Measurements from ENCODE around the gene TRPC6. TPM values are rescaled to one million over a fixed set of nuclear protein-coding genes. Genes with fewer than 3 reads are reported as not detected.
"Not testable (repeated sequence)": the region's sequence is repeated elsewhere in the genome, so short reads cannot be mapped to it uniquely, and the experiment has no call there.

Gene TRPC6
- total RNA-seq, 1 donor from 2014 or later: 23.4 TPM

DNA sequence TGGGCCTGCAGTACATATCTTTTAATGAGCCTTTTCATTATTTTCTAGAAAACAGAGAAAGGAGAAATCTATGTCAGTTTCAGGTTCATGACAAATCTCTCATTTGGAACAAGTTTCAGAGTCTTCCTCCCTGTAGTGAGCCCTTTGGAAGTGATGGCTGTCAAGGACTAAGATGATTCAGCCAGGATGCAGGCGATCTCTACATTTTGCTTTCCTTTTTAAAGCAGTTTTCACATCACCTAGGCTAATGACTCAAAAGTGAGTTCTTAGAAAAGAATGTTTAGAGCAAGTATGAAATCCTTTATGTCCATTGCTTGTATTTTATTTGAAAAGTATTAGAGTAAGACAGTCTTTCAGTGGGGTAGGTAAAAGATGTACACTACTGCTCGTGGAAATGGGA is 130.1 kb downstream of the TRPC6 start:
- no peak for DNase-seq (ENCODE audit: low read depth in 2 of 2)

DNA sequence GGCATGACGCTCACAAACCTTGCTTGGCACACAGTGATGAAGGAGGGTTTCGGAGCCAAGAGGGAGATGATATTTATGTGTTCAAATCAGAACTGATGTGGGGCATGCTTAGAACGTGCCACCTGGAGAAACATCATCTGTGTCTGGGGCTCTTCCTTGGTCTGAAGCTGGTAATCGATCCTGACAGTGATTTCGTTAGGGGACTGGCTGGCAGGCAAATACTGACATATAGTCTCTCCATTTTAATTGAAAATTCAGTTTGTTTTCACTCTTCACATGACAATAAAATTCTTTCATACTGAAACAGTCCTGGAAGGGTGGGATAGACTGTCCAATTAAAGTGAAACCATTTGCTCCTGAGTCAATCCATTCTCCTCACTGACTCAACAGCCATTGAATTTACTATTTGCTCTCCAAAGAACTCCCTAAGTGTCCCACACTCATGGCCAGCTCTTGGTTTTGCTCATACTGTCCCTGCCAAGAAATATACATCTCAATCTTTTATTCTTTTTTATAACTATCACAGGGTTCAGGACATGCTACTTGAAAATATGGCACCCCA is 134.8 kb downstream of the TRPC6 start:
- no peak for DNase-seq (ENCODE audit: low read depth in 2 of 2)

DNA sequence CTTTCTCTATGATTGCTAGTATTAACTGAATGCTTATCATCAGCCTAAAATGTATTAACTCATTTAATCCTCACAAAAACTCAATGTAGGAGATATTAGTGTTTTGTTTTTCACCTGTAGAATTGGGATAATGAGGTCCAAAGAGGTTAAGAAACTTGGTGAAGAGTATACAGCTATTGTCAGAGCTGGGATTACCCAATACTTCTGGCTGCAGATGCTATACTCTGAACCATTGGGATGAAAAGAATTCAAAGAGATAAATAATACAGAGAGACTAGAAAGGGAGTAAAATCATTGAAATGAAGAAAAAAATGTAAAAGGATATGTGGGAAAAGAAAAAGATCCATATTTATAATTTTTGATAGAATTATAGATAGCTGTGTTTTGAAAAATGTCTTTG is 137.1 kb downstream of the TRPC6 start:
- DNase-seq (ENCODE audit: low read depth in 2 of 2): no peak

DNA sequence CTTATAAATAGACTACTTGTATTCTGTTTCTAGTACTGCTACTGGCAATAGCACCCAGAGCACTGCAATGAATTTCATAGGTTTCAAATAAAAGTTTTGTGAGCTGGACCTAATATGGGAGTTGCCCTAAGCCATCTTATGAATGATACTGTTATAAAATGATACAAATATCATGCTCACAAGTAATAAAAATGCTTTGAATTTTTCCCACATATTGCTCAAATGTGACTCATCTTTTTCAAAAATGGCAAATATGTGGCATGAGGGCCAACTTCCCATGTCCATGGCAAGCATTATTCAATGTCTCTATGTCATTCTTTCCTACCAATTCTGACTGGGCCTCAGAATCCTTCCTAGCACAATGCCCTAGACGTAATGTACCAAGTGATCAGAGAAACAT is 137.6 kb downstream of the TRPC6 start:
- peak in 1 of 2 donors; percentile 13 for DNase-seq (ENCODE audit: low read depth in 2 of 2)

DNA sequence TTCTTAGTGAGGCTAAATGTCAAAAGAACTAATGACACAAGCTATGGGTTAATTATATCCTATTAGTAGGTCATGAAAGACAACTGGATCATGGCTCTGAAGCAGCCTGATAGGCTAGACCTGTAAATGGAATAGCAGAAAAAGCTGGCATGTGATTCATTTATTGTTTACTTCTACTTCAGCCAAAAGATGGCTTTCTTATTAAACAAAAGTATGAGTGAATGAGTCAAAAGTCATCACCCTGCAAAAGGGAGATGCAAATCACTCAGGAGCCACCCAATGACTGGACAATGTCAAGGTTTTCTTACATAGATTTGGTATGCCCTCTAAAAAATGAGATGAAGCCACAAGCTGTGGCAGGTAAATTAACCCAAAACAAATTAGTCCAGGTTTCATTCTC is 138.0 kb downstream of the TRPC6 start:
- DNase-seq (ENCODE audit: low read depth in 2 of 2): no peak

DNA sequence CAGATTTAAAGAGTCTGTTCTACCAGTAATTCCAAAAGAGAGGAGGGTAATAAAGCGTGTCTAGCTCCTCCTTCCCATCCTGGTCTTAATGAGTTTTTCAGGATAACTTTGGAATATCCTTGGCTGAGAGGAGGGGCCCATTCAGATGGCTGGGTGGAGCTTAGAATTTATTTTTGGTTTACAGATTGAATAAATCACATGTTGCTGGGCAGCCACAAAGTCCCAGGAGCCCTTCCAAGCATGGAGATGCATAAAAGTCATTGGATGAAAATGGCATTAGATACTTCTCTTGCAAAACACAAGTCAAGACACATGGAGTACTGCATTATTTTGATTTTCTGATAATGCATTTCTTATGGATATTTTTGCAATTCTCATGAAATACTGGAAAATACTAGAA is 139.0 kb downstream of the TRPC6 start:
- DNase-seq (ENCODE audit: low read depth in 2 of 2): no peak

DNA sequence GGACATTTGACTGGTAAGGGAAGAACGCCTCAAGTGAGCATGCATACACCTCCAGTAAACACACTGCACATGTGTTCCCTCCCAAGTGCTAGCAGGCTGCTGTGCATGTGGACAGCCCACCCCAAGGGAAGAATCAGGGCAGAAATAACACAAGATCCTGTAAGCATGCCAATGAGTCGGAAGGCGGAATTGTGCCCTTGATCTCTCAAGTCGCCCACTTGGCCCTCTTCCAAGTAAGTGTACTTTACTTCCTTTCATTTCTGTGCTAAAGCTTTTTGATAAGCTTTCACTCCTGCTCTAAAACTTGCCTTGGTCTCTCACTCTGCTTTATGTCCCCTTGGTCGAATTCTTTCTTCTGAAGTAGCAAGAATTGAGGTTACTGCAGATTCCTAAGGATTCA is 139.6 kb downstream of the TRPC6 start:
- no peak for DNase-seq (ENCODE audit: low read depth in 2 of 2)

DNA sequence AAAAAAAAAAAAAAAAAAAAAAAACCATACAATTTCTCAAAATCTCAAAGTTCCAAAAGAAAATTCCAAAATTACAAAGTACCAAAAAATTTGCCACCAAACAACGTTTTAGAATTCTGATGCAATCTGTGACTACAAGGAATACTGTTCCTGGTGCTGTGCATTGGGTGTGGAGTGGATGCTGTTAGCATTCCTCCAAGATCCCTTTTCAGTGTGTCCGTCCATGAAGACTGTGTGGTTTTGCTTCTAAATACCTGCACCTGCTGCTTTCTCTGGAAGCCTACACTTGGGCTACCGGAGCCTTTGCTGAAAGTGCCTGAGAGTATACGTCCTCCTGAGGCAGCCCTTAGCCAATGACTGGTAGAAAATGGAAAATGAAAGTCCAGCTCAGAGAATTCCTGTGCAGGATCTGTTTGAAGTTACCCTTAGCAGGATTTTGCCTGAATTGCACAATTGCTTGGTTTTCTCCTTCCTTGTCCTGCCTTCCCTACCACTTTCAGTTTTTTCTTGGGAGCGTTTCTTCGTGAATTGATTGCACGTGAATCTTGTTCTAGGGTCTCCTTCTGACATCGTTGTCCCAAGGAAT is 140.8 kb downstream of the TRPC6 start:
- DNase-seq (ENCODE audit: low read depth in 2 of 2): no peak

DNA sequence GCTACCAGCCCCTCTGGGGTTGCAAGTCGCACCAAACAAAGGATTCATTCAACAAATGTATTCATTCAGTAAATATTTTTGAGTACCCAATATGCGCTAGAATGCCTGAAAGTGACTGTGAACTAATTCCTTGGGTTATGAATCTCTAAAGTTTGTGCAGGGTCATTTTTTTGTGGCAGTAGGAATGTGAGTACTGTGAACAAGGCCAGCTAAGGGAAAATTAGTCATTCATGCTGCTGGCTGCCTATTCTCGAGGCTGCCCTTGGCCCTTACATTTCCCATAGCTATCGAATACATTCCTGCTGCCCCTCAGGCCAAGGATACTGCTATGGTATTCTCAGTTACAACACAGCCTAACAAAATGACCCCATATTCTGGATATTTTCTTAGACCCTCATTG is 141.6 kb downstream of the TRPC6 start:
- no peak for DNase-seq (ENCODE audit: low read depth in 2 of 2)

DNA sequence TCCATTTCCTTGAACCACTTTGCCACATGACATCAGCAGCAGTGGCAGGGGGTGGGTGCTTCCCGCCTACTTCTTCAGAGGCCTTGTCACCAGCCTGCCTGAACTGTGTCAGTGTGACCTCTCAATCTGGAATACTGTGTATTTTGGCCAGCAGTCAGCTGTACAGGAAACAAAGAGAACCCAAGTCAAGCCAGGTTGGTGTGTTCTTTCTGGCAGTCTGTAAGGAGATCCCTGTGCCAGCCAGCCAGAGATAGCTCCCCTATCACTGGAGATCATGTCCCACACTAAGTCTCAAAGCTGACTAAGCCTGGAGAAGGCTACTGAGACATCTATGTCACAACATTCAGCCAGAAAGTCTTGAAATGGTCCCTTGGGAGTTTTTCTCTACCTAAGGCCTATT is 142.1 kb downstream of the TRPC6 start:
- no peak for DNase-seq (ENCODE audit: low read depth in 2 of 2)

DNA sequence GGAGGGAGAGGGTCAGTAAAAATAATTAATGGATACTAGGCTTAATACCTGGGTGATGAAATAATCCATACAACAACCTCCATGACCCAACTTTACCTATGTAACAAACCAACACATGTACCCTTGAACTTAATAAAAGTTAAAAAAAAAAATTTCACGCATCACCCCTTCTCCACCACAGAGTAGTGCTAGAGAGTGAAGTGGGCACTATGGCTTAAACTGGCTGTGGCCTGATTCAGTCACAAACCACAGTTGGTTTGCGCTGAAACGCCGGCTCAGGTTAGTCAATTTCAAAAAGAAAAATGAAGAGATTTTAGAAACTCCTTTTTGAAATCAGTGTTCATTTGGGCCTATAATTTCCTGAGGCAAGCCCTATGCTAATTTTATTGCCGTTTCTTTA is 144.3 kb downstream of the TRPC6 start:
- no peak for DNase-seq (ENCODE audit: low read depth in 2 of 2)

DNA sequence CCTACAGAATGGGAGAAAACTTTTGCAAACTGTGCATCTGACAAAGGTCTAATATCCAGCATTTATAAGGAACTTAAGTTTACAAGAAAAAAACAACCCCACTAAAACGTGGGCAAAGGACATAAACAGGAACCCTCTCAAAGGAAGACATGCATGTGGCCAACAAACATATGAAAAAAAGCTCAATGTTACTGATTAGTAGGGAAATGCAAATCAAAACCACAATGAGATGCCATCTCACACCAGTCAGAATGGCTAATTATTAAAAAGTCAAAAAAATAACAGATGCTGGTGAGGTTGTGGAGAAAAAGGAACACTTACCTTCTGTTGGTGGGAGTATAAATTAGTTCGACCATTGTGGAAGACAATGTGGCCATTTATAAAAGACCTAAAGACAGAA is 145.1 kb downstream of the TRPC6 start:
- DNase-seq (ENCODE audit: low read depth in 2 of 2): not testable (repeated sequence)

DNA sequence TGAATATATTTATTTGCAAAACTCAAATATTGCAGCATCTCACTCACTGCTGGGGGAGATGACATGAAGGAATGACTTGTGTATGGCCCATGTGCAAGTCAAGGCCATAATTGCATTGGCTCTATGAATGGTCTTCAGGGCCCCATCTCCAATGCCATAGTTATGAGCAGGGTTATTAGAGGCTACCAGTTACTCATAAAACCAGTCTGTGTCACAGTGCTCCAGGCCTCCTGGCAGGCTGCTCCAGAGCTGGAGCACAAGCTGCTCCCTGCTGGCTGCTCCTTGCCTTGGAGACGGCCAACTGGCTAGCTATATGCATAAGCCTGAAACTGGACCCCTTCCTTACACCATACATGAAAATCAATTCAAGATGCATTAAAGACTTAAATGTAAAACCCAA is 145.7 kb downstream of the TRPC6 start:
- DNase-seq (ENCODE audit: low read depth in 2 of 2): no peak

DNA sequence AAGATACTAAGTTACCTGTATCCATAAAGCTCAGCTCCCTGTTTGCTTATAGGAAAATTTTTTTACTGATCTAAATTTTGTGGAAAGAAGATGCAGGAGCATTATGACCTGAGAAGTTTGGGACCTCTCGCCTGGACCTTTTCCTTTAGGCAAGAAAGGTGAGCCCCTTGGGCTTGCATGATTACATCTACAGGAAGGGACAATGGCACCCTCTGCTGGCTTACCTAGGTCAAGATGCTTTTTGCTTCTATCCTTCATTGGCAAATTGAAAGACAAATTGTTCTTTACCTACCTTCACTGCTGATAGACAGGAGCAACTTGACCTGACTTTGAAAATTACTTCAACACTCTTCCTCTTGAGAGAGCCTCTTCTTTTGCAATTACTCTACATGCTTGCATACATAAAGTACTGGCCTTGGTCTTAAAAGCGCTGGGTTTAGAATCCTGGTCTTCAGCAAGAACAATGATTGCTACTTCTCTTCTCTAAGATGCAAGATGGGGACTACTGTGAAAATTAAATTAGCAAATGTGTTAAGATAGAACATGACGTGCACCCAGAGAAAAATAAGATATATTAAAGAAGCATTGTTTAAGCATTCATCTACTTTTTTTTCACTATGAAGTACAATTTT is 147.2 kb downstream of the TRPC6 start:
- peak; percentile 2 to 43 for DNase-seq (ENCODE audit: low read depth in 2 of 2)

DNA sequence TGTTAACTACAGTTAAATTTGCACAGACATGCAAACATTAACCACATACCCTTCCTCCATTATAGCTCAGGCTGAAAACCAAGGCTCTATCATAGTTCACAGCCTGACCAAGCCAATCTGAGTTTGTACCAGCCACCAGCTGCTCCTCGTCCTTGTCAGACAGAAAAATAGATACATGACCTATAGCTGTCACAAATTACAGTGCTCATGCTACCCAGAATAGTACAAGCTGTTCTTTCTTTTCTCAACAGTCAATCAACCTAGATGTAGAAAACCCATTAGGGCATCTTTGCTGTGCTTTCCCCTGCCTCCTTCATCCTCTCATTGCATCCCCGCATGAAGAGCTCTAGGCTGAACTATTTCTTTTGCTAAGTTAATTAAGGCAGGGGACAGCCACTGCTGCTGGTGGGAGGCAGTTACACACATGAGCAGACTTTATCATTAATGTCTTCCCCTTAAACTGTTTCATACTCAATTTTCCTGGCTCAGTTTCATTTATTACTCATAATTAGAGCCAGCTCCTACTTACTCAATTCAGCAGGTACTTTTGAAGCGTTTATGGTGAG is 148.3 kb downstream of the TRPC6 start:
- no peak for DNase-seq (ENCODE audit: low read depth in 2 of 2)

DNA sequence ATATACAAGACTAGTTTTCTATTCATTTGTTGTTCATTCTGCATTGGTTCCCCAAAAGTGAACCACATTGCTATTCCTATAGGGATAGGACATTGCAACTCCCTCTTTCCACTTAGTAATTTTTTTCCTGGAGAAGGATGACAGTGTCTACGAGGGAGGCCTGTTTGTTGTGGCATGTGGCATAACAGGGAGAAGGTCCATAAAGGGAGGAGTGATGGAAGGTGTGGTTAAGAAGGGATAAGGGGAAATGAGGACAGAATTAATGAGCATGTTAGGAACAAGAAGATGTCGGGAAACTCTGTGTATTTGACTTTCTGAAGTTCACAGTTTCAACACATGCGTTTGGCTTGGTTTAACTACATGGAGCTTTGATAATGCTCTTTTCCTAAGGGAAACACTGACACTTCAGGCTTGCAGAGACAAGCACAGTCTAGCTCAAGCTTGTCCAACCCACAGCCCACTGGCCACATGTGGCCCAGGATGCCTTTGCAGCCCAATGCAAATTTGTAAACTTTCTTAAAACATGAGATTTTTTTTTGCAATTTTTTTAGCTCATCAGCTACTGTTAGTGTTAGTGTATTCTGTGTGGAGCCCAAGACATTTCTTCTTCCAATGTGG is 149.7 kb downstream of the TRPC6 start:
- DNase-seq (ENCODE audit: low read depth in 2 of 2): no peak

DNA sequence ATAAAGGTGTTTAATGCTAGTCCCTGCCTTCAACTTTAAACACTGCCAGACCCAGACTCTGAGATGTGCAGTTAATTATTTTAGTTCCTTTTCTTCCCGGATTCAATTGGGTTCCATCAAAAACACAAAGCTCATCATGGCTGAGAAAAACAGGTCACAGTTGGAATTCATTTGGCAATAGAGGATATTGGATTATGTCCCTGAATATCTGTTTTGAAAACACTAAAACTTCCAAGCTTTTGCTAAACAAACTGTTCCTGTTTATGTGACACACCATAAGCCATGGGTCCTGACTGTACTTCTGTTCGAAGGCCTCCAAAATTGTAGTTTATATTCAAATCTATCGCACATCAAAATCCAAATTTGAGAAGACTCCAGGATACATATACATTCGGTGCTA is 150.7 kb downstream of the TRPC6 start:
- DNase-seq (ENCODE audit: low read depth in 2 of 2): no peak

DNA sequence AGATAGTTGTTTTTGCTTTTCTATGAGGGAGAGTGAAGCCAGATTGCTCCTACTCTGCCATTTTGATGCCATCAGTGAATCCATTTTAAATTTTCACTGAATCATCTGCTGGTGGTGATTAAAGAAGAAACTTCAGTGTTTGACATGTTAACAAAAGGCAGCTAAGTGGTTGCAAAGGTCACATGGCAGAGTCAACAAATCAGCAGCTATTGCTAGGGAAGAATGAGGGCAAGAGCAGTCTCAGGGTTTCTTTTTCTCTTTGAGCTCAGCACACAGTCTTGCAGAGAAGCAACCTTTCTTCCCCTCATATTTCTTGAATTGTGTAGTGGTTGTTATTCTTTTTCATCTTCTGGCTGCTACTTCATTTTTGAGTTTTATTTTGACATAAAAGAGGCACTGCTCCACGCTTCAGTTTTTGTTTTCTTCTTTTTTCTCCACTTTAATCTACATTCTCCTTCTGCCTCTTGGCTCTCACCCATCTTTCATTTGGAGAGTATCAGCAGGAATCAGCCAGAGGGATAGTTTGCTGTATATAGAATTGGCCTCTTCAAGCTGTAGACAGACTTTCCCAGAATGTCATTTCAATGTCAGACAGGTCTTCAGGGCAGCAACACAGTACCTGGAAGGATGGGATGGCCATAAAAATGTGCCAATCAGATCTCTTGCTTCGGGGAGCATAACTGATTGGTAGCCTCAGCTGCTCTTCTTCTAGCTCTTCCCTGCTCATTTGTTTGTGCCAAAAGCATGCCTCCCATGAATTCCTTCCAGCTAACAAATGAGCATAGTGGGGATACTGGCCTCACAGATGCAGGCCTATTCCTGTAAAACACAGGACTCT is 153.9 kb downstream of the TRPC6 start:
- no peak for DNase-seq (ENCODE audit: low read depth in 2 of 2)

DNA sequence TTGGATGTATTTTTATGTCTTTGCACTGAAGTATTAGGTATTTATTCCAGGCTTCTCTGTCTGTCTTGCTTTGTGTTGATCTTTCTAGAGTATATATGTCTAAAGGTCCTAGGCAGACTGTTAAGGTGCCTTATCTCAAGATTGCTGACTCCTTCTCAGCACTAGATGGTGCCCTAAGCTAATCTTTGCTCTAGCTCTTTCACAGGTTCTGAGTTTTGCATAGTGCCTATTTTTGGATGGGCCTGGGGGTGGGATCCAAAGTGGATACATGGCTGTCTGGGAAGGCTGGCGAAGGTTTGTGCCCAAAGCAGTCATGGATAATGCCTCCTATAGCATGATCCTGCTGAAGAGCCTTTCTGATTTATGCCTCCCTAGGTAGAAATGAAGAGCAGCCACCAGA is 154.9 kb downstream of the TRPC6 start:
- DNase-seq (ENCODE audit: low read depth in 2 of 2): no peak

DNA sequence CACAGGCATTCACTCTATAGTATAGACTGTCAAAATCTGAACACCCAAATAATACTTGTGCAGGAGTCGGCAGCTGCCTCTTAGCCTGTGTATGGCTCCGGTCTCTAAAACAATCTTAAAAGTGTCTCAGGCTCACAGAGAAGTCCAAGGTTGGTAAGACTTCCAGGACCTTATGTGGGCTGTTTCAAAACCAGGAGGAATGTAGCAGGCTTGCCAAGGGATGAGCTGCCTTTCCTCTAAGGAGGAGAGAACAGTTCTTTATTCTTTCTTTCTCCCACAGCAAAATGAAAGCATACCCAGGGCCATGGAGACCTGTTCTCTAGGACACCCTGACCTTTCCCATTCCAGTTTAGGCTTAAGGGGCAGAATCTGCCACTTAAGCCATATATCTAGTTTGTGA is 176.5 kb downstream of the TRPC6 start:
- DNase-seq (ENCODE audit: low read depth in 2 of 2): no peak

All from lung microvascular endothelial cell (primary cell).